HFF-Myc (cell line): ENCODE data around the gene NT5DC2.

Experiments
- DNase-seq: peaks from one replicate; pipeline ENCODE4 v3.0.0-alpha.2; 2011; ENCODE audit warnings: low read depth; ENCODE audit errors: extremely low read depth
- H3K4me3 ChIP-seq: replicated peaks from 2 replicates; pipeline ENCODE4 v1.5.1; 2011; ENCODE audit warnings: low read depth, mild to moderate bottlenecking, control low read depth, low read length
- TF ChIP-seq, protein P1 (sequence below): IDR thresholded peaks from 2 replicates; pipeline ENCODE4 v1.5.1; 2012; ENCODE audit warnings: mild to moderate bottlenecking, low read depth, low read length, control low read depth; ENCODE audit errors: missing control alignments

NT5DC2 gene

GRCh38 chr3:52484680-52485461, 48.8 kb downstream of the NT5DC2 start:
- H3K4me3 ChIP-seq = no peak overlapping the region
- no peak for DNase-seq
- TF ChIP-seq, protein P1, sequence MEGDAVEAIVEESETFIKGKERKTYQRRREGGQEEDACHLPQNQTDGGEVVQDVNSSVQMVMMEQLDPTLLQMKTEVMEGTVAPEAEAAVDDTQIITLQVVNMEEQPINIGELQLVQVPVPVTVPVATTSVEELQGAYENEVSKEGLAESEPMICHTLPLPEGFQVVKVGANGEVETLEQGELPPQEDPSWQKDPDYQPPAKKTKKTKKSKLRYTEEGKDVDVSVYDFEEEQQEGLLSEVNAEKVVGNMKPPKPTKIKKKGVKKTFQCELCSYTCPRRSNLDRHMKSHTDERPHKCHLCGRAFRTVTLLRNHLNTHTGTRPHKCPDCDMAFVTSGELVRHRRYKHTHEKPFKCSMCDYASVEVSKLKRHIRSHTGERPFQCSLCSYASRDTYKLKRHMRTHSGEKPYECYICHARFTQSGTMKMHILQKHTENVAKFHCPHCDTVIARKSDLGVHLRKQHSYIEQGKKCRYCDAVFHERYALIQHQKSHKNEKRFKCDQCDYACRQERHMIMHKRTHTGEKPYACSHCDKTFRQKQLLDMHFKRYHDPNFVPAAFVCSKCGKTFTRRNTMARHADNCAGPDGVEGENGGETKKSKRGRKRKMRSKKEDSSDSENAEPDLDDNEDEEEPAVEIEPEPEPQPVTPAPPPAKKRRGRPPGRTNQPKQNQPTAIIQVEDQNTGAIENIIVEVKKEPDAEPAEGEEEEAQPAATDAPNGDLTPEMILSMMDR = no peak

DNA sequence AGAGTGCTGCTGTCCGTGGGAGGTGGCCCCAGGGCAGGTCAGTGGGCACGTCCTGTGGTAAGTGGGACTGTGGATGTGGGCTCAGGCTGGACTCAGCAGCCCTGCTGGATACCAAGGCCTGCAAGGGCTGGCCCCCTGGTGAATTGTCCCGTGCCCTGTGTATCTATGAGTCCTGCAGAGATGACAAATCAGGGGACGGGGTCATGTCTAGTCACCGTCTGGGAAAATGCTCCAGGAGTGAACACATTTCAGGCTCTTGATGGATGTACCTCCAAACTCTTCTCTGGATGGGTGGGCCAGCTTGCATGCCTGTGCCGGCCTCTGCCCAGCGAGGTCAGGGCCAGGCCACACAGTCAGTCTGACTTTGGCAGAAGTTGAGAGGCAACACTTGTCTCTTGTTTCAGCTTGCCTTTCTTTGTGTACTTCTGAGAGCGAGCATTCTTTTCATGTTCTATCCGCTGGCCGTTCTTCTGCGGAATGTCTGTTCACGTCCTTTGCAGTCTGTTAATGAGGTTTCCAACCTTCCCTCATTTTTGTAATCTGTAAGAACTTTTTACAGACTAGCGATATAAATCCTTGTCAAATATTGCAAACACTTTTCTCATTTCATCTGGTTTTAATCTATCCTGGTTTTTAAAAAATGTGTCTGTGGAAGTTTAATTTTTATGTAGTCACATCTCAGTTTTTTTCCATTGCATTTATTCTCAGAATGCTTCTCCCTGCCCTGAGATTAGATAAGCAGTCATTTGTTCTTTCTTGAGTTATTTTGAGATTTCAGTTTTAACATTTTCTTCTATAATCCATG, 49.9 kb downstream of the NT5DC2 start:
- TF ChIP-seq, protein P1 = no peak
- no peak overlapping the region for H3K4me3 ChIP-seq
- DNase-seq = peak; percentile 66

- H3K4me3 ChIP-seq = no peak overlapping the region
- DNase-seq = no peak
- TF ChIP-seq, protein P1 = no peak
Measured at GRCh38 chr3:52483081-52483480, 50.6 kb downstream of the NT5DC2 start.

DNA sequence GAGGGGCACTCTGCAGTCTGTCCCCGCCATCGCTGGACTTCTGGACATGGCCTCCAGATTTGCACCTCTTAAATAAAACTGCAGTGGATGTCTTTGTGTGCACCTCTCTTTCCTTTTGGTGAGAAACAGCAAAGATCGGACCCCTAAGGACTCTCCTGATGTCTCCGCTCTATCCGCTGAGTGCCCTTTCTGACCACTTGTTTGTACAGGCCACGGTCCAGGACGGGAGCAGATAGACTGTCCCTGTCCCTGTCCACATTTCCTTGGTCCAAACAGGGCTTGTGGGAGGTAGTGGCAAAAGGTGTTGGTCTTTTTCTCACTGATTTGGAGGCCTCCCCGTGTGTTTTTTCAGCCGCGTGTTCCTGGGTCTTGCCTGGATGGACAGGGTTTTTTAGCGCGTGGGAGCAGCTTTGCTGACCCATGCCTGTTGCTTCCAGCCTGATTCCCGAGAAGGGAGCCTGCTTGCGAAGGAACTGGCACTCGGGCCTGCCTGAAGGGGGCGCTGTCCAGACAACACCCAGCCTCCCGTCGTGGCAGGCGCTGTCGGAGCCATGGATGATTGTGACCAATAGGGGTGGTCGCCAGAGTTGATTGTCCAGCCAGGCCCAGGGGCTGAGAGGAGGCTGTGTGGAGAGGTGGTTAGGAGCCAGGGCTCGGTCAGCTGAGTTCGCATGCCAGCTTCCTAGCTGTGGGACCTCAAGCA, 51.7 kb downstream of the NT5DC2 start:
- H3K4me3 ChIP-seq = no peak overlapping the region
- DNase-seq = no peak
- TF ChIP-seq, protein P1 = peak; percentile 63

DNA sequence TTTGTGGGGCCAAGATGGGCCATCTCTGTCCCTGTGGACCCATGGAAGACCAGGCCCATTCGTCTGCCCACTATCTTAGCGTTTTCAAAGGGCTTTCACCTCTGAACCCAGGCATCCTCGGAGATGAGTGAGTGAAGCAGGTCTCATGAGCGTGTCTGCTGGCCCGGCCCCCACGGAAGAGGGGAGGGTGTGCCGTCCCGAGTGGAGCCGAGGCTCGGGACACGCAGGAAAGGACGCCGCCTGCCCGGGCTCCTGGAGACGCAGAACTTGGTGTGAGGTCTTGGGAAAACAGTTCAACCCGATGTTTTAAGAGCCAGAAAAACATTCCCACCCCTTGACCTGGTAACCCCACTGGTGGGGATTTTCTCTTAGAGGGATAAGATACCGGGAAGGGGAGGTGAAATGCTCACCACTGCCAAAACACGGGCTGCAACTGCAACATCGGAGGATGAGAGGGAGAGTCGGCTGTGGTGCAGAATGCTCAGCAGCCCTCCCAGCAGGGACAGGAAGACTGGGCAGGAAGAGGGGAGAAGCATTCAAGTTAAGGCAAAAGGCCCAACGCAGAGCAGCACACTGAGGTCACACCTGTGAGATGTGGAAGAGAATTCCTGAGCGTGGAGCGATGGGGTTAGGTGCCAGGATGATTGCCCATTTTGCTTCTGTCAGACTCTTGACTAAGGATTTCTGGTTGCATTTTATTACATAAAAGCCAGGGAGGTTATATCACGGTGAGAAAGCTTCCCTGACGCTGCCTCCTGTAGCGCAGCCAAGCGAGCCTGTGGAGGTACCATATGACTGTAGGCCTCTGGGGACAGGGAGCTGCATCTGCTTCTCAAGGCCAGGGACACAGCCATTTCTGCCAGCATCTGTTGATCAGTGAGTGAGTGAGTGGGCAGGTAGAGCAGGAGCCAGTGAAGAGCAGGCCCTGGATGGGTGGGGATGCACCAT, 52.6 kb downstream of the NT5DC2 start:
- TF ChIP-seq, protein P1 = no peak
- no peak for DNase-seq
- no peak overlapping the region for H3K4me3 ChIP-seq

GRCh38 chr3:52479877-52480575, 53.6 kb downstream of the NT5DC2 start:
- TF ChIP-seq, protein P1 = no peak
- DNase-seq = no peak
- H3K4me3 ChIP-seq = no peak overlapping the region
